Measurements from ENCODE around the gene MED27. TPM values are rescaled to one million over a fixed set of nuclear protein-coding genes. Genes with fewer than 3 reads are reported as not detected.

Gene MED27
- total and polyA plus RNA-seq, 8 donors, result 0.87 to 21.9 (median 12.7) TPM

- intact Hi-C loops (cut with DNase I; ENCODE audit: low total_unique reads), result no loop called here
- no peak for DNase-seq
- TF ChIP-seq EP300 (IDR thresholded peaks at IDR 0.05) (no peak), CTCF (IDR thresholded peaks at IDR 0.05) (no peak), POLR2A (IDR thresholded peaks at IDR 0.05) (no peak), POLR2AphosphoS5 (IDR thresholded peaks at IDR 0.05) (no peak)
- Histone ChIP-seq H3K27ac (no peak overlapping the region), H3K4me3 (no peak overlapping the region), H3K36me3 (no peaks in the 10 kb centered on the region), H3K9me3 (no peaks in the 10 kb centered on the region), H3K4me1 (peaks cover 0 to 3% (median 0%) of the 10 kb centered on the region in 4 donors), H3K27me3 (peaks cover 0 to 96% (median 45%) of the 10 kb centered on the region in 3 donors)
- 77 to 85% (median 83%) methylated on average over 8 to 23 of the region's 23 CpGs for WGBS, 5 donors
These were observed 267.4 kb downstream of the MED27 start for GRCh38 chr9:131812116-131812790.

- Histone ChIP-seq H3K36me3 (no peaks in the 10 kb centered on the region), H3K4me1 (peaks cover 0 to 3% (median 0%) of the 10 kb centered on the region in 4 donors), H3K4me3 (no peak overlapping the region), H3K27ac (no peak overlapping the region), H3K27me3 (peaks cover 0 to 96% (median 53%) of the 10 kb centered on the region in 3 donors), H3K9me3 (no peaks in the 10 kb centered on the region)
- TF ChIP-seq POLR2AphosphoS5 (IDR thresholded peaks at IDR 0.05), result no peak
- TF ChIP-seq EP300 (IDR thresholded peaks at IDR 0.05), result no peak
- TF ChIP-seq CTCF (IDR thresholded peaks at IDR 0.05), result no peak
- no peak for TF ChIP-seq POLR2A (IDR thresholded peaks at IDR 0.05)
- no peak for DNase-seq
- intact Hi-C loops (cut with DNase I; ENCODE audit: low total_unique reads), result no loop called here
- WGBS, 5 donors, result 73 to 78% (median 75%) methylated on average over 11 of the region's 11 CpGs
These were observed 268.3 kb downstream of the MED27 start for GRCh38 chr9:131811405-131811804.

GRCh38 chr9:131810351-131811170, 269.1 kb downstream of the MED27 start:
- no peak for DNase-seq
- Histone ChIP-seq H3K9me3 (no peaks in the 10 kb centered on the region), H3K4me3 (no peak overlapping the region), H3K4me1 (peaks cover 0 to 3% (median 0%) of the 10 kb centered on the region in 4 donors), H3K27me3 (peaks cover 0 to 96% (median 56%) of the 10 kb centered on the region in 3 donors), H3K36me3 (no peaks in the 10 kb centered on the region), H3K27ac (no peak overlapping the region)
- TF ChIP-seq CTCF (IDR thresholded peaks at IDR 0.05) (no peak), EP300 (IDR thresholded peaks at IDR 0.05) (no peak), POLR2A (IDR thresholded peaks at IDR 0.05) (no peak)
- WGBS, 5 donors, result 62 to 74% (median 65%) methylated on average over 7 to 23 of the region's 23 CpGs
- intact Hi-C loops (cut with DNase I; ENCODE audit: low total_unique reads), result no loop called here

Other genes starting within 250 kb of the MED27 start
- gene NTNG2, start 82.2 kb upstream of the MED27 start, total RNA-seq, result 1 to 10 TPM in 2 of 5 donors, under 1 TPM in 2, not detected in 1; under 0.01 to 8.1 (median 3.9) TPM
- under 1 TPM; 0.20 to 0.37 (median 0.31) TPM for gene NTNG2, start 82.2 kb upstream of the MED27 start, polyA plus RNA-seq